GM18861 (cell line): ENCODE results near the gene VSX1.
A peak's percentile ranks its signal among the peaks of the same experiment; 100 is the strongest.

Experiments
- ATAC-seq: cut with Tn5 transposase; IDR thresholded peaks from one replicate; pipeline ENCODE4 v1.9.1; 2021; ENCODE audit not compliant: unreplicated experiment

Gene VSX1

GRCh38 chr20:25042531-25043498 lies 39.1 kb downstream of the VSX1 start:
- ATAC-seq, result peak; percentile 96

DNA sequence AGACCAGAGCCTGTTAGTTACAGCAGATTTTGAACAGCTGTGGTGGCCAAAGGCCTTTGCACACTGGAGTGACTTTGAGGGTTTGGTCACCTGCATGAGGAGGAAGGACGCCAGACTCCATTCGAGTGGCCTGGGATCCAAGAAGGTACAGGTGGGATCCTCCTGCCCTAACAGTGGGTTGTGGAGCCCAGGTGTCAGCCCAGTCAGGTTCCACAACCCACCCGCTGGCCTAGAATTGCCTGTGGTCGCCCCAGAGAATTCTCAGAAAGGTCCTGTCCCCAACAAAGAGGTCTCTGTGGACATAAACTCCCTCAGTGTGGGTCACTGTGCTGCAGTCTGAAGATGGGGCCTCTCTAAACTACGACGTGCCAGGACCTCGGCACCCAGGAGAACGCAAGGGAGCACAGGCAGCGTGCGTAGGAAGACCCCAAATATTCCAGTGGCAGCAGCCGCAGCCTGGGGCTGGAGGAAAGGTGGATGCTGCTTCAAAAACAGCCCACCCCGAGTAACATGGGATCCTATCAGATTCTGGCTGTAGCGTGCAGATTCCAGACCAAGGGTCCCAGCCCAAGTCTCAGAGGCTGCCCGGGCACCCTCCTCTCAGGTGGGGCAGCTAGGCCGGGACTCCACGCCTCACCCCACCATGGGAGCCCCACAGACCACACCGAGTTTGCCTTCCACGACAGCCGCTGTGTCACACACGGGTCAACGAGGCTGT lies 40.0 kb downstream of the VSX1 start:
- ATAC-seq, result no peak

DNA sequence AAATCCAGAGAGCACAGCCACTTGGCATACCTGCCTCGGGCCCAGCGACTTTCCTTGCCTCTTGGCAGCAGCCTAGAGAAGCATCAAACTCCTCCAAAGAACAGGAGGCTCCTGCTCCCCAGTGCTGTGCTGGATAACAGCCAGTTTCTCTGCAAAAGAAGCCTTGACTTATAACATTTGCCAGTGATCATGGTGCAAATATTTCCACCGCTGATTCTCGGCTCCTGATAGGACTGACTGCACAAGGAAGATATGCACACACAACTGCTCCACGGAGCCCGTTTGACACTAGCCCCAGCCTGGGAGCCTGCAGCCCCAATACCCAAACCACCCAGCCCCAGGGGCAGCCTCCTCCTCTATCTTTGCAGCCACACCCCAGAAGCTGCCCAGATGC lies 41.5 kb downstream of the VSX1 start:
- no peak for ATAC-seq

GRCh38 chr20:25039697-25040437 lies 42.1 kb downstream of the VSX1 start:
- no peak for ATAC-seq

DNA sequence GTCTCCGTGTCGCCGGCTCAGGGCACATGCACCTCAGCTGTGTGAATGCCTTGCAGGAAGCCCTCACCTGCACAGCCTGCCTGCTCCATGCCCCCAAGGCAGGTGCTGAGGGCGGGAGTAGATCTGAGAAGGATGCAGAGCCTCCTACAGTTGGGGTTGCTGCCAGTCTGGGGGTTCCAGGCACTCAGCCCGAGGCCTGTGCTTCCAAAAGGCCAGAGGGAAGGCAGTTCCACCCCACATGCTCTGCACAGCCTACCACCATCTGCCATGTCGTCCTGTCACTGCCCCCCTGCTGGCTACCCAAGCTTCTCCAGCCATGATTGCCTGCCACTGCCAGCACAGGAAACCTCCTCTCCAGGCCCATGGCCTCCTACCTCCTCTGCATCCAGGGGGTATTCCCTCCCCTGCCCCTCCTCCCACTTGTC lies 43.3 kb downstream of the VSX1 start:
- no peak for ATAC-seq

GRCh38 chr20:25038103-25038410 lies 43.9 kb downstream of the VSX1 start:
- ATAC-seq, result no peak

DNA sequence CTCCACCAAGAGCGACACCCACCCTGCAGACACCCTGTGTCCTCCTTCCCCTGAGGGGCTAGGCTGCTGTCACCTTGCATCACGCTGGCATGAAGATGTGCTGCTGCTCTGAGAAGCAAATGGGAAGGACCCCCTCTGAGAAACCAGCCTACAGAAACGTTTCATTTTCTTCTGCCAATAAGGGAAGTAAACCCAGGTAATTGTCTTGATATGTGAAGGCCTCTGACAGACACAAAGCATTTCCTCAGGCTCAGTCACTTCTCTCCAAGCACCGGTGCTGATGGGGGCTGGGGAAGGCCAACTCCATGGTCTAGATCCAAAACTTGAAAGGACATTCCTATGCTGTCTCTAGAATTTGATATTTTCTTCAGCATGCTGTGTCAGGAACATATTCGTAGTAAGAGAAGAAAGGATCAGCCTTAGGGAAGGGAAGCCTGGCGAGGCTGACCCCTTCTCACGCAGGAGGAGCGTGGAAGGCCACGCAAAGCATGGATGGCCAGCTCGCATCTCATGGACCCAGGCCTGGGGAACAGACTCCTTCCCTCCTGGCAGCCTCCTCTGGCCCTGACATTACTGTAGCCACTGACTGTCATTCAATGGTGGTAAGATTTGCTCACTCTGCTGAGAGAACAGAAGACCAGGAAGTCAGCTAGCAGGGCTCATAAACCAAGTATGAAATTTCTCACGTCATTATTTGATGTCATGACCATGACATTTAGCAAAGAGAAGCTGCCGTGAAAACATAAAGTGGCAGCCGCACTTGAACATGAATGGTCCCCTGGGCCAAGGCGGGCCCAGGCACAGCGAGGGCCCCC lies 44.4 kb downstream of the VSX1 start:
- ATAC-seq, result no peak

GRCh38 chr20:25036331-25036936 lies 45.5 kb downstream of the VSX1 start:
- no peak for ATAC-seq

- ATAC-seq, result no peak
Measured at GRCh38 chr20:25035921-25036320, 46.0 kb downstream of the VSX1 start.

- ATAC-seq, result no peak
Measured at GRCh38 chr20:25033924-25034300, 48.0 kb downstream of the VSX1 start.

- no peak for ATAC-seq
Measured at GRCh38 chr20:25033265-25033923, 48.5 kb downstream of the VSX1 start.

- no peak for ATAC-seq
Measured at GRCh38 chr20:25032478-25033264, 49.3 kb downstream of the VSX1 start.

DNA sequence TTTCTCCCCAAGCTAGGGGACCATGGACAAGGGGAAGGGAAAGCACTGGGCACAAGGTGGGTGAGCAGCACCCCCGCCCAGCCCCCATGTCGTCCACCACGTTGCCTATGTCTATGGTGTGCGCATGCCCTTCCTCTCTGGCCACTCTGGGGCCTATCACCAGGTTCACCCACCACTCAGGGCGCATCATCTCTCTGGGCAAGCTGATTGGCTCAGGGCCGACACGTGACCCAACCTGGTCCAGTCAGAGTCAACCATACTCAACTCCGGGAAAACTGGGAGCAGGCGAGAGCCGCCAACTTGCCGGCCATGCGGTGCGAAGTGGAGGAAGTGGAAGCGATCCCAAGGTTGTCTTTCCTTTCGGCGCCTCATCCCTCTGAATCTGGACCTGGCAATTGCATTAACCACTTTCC lies 49.9 kb downstream of the VSX1 start:
- no peak for ATAC-seq

DNA sequence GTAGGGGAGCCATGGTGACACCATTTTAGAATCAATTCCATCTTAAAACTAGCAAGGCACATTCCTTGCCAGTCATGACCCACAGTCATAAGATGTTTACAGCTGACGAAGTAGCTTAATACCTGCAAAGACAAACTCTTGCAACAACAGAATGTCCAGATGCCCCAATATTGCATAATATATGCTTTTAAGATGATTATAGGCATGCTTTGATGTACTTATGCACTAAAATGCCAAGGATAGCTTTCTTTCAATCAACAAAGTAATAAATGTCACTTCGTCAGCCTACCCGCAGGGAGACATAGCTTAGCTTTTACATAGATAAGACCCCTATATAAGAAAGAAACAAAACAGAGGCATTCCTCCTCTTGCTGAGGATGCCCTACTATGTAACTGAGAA lies 50.7 kb downstream of the VSX1 start:
- no peak for ATAC-seq

GRCh38 chr20:25030649-25031207 lies 51.2 kb downstream of the VSX1 start:
- no peak for ATAC-seq

DNA sequence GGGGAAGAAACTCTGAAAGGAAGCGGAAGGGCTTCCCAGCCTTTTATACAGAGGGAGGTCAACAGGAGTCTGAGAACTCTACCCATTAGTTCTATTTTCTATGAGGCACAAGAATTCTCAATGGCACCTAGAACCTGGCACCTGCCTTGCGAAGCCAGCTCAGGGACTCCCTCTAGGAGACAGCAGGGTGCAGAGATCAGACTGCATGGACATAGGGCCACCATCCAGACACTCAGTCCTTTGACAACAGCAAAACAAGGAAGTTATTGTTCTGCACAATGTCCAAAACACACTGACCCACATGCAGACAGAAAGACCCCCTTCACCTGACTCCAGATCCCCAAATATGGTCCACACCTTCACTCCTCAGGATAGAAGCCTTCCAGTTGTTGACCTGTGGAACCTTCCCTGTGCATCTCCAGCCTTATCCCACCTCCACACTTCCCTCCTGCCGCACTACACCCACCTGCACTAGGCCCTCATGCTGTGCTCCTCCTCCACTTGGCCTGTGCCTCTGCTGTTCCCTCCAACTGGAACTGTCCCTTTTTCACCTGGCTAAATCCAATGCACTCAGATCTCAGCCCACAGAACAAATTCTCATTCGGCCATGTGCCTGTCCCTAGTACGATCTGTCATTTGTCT lies 51.8 kb downstream of the VSX1 start:
- no peak for ATAC-seq

GRCh38 chr20:25025986-25026605 lies 55.8 kb downstream of the VSX1 start:
- no peak for ATAC-seq
